GM12801 (cell line): ENCODE results near the gene MTA1.

Experiments used
- CTCF ChIP-seq: IDR thresholded peaks from one replicate; pipeline ENCODE4 v1.5.1; 2011; ENCODE audit warnings: control low read depth; ENCODE audit not compliant: insufficient read length; ENCODE audit errors: extremely low read depth

MTA1 gene

GRCh38 chr14:105481886-105482457 lies 62.3 kb downstream of the MTA1 start:
- TF ChIP-seq CTCF = no peak

GRCh38 chr14:105482486-105483110 lies 63.0 kb downstream of the MTA1 start:
- no peak for TF ChIP-seq CTCF

GRCh38 chr14:105483300-105484068 lies 63.9 kb downstream of the MTA1 start:
- TF ChIP-seq CTCF = no peak

- TF ChIP-seq CTCF = no peak
Observed at GRCh38 chr14:105484069-105484996, 64.7 kb downstream of the MTA1 start.

GRCh38 chr14:105484997-105485393 lies 65.4 kb downstream of the MTA1 start:
- TF ChIP-seq CTCF = no peak

- TF ChIP-seq CTCF = no peak
Observed at GRCh38 chr14:105485739-105486162, 66.1 kb downstream of the MTA1 start.
